Measurements from ENCODE around the gene VSTM4.
A peak's percentile ranks its signal among the peaks of the same experiment; 100 is the strongest.

The VSTM4 gene

DNA sequence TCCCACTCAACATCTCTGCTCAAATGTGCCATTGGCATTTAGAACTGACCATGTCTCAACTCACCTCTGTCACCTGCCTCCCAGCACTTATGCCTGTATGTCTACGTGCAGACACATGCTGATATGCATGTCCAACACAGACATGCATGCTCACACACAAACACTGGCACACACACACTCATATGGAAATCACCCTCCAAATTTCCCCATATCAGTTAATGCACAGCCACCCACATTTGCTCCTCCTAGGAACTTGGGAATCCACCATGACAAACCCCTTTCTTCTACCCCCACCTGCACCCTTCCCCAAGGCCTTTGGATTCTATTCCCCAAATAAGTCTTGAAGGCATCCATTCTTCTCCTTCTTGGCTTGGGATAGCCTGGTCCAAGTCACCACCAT is 14.1 kb upstream of the VSTM4 start:
- H3K9me3 ChIP-seq (ENCODE audit: control insufficient read depth, insufficient read depth, low read length): no peaks in the 10 kb centered on the region
- H3K4me3 ChIP-seq (ENCODE audit: low read depth, low read length): no peak overlapping the region
- no peaks in the 10 kb centered on the region for H3K36me3 ChIP-seq (ENCODE audit: control insufficient read depth, insufficient read depth, low read length)
- H3K27me3 ChIP-seq (ENCODE audit: control insufficient read depth, insufficient read depth, low read length): no peaks in the 10 kb centered on the region
- no peak overlapping the region for H3K9ac ChIP-seq (ENCODE audit: low read depth, low read length)
- no peaks in the 10 kb centered on the region for H3K4me1 ChIP-seq (ENCODE audit: control insufficient read depth, insufficient read depth, low read length)

DNA sequence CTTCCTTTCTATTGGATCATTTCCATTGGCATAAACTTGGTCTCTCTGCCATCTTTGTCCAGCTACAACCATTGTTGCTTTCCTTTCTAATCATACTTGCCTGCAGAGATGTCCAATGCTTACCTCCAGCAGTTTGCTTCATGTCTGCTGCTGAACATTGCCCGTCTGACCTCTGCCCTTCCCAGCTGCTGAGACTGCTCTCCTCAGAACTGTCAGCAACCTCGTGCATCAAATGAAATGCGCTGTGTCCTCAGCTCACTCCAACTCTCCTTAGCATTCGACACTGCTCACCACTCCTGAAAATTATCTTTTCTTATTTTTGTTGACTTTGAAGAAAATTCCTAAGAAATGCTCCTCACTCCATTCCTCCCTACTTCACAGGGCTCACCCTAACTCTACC is 13.5 kb upstream of the VSTM4 start:
- Histone ChIP-seq H3K9me3 (ENCODE audit: control insufficient read depth, insufficient read depth, low read length) (no peaks in the 10 kb centered on the region), H3K36me3 (ENCODE audit: control insufficient read depth, insufficient read depth, low read length) (no peaks in the 10 kb centered on the region), H3K9ac (ENCODE audit: low read depth, low read length) (no peak overlapping the region), H3K4me1 (ENCODE audit: control insufficient read depth, insufficient read depth, low read length) (no peaks in the 10 kb centered on the region), H3K4me3 (ENCODE audit: low read depth, low read length) (no peak overlapping the region), H3K27me3 (ENCODE audit: control insufficient read depth, insufficient read depth, low read length) (no peaks in the 10 kb centered on the region)

DNA sequence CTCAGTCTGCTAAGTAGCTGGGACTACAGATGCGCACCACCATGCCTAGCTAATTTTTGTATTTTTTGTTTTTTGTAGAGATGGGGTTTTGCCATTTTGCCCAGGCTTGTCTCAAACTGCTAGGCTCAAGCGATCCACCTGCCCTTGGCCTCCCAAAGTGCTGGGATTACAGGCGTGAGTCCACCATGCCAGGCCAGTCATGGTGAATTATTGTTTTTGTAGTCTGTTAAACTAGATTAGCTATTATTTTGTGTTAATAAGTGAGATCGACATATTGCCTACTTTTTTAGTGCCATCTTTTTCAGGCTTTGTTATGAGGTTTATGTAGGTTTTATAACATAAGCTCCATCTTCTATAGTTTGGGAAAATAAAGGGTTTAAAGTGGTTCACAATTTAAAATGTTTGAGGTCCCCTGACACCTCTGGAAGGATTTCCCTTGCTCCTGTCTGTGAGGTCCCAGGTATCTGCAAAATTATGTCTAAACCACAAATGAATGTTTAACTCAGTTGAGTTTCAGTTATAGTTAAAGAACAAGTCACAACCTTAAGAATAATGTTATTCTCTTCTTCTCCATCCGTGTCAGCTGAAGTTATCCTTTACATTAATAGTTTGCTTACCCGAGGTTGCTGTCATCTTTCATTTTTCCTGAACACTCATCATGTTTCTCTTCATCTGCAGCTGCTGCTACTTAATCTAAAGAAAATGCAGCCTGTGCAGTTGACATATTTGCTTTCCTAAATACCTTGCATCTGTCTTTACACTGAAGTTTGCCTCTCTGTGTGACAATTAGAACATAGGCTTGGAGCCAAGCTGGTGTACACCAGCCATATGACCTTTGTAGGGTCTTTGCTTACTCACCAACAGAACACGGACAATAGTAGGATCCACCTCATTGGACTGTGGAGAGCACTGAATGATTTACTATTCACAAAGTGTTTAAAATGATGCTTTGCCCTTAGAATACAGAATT is 8.9 kb upstream of the VSTM4 start:
- Histone ChIP-seq H3K36me3 (ENCODE audit: control insufficient read depth, insufficient read depth, low read length) (no peaks in the 10 kb centered on the region), H3K4me1 (ENCODE audit: control insufficient read depth, insufficient read depth, low read length) (no peaks in the 10 kb centered on the region), H3K27me3 (ENCODE audit: control insufficient read depth, insufficient read depth, low read length) (no peaks in the 10 kb centered on the region), H3K4me3 (ENCODE audit: low read depth, low read length) (no peak overlapping the region), H3K9me3 (ENCODE audit: control insufficient read depth, insufficient read depth, low read length) (no peaks in the 10 kb centered on the region), H3K9ac (ENCODE audit: low read depth, low read length) (no peak overlapping the region)

DNA sequence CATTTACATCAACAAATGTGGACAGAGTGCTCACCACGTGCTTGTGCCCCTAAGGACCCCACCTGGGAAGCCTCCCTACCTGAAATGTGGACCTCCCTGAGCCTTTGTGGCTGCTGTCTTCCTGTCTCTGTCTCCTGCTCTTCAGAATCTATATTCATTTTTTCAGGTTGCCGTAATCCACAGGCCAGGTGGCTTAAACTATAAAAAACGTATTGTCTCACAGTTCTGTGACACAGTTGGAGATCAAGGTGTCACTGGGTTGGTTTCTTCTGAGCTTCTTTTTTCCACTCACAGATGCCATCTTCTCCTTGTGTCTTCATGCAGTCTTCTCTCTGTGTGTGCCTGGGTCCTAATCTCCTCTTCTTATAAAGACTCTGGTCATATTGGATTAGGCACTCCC is 5.6 kb upstream of the VSTM4 start:
- no peak overlapping the region for H3K9ac ChIP-seq (ENCODE audit: low read depth, low read length)
- H3K9me3 ChIP-seq (ENCODE audit: control insufficient read depth, insufficient read depth, low read length): no peaks in the 10 kb centered on the region
- no peaks in the 10 kb centered on the region for H3K36me3 ChIP-seq (ENCODE audit: control insufficient read depth, insufficient read depth, low read length)
- H3K27me3 ChIP-seq (ENCODE audit: control insufficient read depth, insufficient read depth, low read length): peaks cover 6% of the 10 kb centered on the region
- no peak overlapping the region for H3K4me3 ChIP-seq (ENCODE audit: low read depth, low read length)
- no peaks in the 10 kb centered on the region for H3K4me1 ChIP-seq (ENCODE audit: control insufficient read depth, insufficient read depth, low read length)

DNA sequence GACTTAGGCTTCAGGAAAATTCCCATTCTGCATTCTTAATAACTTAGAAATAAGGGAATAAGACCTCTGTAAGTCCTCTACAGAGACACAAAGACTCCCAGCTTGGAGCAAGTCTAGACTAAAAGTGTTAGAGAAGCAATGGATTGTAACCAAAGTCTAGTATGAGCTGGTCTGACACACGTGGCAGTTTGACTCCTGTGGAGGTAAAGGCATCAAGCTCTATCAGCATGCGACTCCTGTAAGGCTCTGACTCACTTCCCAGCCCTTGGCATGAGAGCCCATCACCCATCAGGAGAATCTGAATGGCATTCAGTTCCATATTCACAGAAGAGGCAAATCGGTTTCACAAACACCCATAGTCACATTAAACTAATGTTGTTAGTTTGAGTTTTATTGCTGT is 4.4 kb upstream of the VSTM4 start:
- H3K9me3 ChIP-seq (ENCODE audit: control insufficient read depth, insufficient read depth, low read length): no peaks in the 10 kb centered on the region
- H3K4me1 ChIP-seq (ENCODE audit: control insufficient read depth, insufficient read depth, low read length): no peaks in the 10 kb centered on the region
- H3K27me3 ChIP-seq (ENCODE audit: control insufficient read depth, insufficient read depth, low read length): peaks cover 9% of the 10 kb centered on the region
- H3K9ac ChIP-seq (ENCODE audit: low read depth, low read length): no peak overlapping the region
- H3K4me3 ChIP-seq (ENCODE audit: low read depth, low read length): no peak overlapping the region
- H3K36me3 ChIP-seq (ENCODE audit: control insufficient read depth, insufficient read depth, low read length): no peaks in the 10 kb centered on the region

DNA sequence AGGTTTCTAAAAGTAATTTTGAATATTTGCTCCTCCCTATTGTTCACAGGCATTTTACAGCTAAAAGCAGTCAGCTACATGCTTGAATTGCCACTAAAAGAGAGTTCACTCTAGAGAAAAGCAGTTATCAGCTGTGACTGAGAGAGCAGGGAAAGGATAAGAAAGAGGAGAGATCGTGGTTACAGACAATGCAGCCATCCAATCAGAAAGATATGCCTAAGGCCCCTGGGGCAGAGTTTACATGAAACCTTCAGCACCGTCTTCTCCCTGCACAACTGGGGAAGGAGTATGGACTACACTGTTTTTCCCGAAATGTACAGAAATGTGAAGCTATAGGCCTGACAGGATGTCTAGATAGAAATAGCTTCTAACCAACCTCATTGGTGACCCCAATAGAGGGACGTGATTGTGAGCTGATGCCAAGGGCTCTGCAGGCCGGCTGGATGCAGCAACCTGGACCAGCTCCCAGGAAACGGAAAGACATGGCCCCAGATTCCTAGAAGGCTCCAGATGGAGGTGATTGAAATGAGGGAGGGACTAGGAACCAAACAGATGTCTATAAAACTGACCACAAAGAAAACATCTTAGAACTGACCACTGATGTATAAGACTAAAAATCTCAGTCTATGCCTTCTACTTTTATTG is 3.2 kb upstream of the VSTM4 start:
- no peaks in the 10 kb centered on the region for H3K36me3 ChIP-seq (ENCODE audit: control insufficient read depth, insufficient read depth, low read length)

DNA sequence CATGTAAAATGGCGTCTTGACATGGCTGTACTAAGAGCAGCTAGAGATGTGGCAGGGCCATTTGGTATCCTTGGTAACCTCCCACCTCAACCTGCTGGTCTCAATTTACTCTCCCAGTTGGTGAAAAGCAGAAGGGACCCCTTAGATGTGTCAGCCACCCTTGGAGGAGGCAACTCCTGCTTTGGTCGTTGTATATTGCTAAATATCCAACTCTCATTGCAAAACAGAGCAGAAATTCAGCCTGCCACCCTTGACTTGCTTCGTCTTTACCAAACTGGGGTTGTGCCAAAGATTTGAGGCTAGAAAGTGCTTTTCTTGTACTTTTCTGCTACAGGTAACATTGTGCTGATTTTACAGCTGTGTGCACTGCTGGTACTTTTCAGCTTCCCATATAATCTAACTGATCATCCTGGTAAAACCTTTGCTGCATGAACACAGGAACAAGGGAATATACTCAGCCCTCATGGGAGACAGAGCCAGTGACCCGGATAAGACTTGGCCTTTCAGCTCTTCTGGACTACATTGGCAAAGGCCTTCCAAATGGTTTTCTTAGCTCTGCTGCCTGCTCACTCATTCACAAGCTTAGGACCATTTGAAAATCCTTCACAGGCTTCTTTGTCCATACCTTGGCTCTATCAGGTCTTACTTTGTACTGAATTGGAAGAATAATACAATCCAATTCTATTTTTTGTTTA is 2.2 kb upstream of the VSTM4 start:
- H3K36me3 ChIP-seq (ENCODE audit: control insufficient read depth, insufficient read depth, low read length): no peaks in the 10 kb centered on the region
- peaks cover 14% of the 10 kb centered on the region for H3K27me3 ChIP-seq (ENCODE audit: control insufficient read depth, insufficient read depth, low read length)
- no peak overlapping the region for H3K9ac ChIP-seq (ENCODE audit: low read depth, low read length)
- no peak overlapping the region for H3K4me3 ChIP-seq (ENCODE audit: low read depth, low read length)
- no peaks in the 10 kb centered on the region for H3K4me1 ChIP-seq (ENCODE audit: control insufficient read depth, insufficient read depth, low read length)
- H3K9me3 ChIP-seq (ENCODE audit: control insufficient read depth, insufficient read depth, low read length): no peaks in the 10 kb centered on the region

More for the DNA sequence above, 3.2 kb upstream of the VSTM4 start:
- no peaks in the 10 kb centered on the region for H3K4me1 ChIP-seq (ENCODE audit: control insufficient read depth, insufficient read depth, low read length)
- peaks cover 14% of the 10 kb centered on the region for H3K27me3 ChIP-seq (ENCODE audit: control insufficient read depth, insufficient read depth, low read length)
- no peak overlapping the region for H3K4me3 ChIP-seq (ENCODE audit: low read depth, low read length)
- no peaks in the 10 kb centered on the region for H3K9me3 ChIP-seq (ENCODE audit: control insufficient read depth, insufficient read depth, low read length)
- H3K9ac ChIP-seq (ENCODE audit: low read depth, low read length): no peak overlapping the region

DNA sequence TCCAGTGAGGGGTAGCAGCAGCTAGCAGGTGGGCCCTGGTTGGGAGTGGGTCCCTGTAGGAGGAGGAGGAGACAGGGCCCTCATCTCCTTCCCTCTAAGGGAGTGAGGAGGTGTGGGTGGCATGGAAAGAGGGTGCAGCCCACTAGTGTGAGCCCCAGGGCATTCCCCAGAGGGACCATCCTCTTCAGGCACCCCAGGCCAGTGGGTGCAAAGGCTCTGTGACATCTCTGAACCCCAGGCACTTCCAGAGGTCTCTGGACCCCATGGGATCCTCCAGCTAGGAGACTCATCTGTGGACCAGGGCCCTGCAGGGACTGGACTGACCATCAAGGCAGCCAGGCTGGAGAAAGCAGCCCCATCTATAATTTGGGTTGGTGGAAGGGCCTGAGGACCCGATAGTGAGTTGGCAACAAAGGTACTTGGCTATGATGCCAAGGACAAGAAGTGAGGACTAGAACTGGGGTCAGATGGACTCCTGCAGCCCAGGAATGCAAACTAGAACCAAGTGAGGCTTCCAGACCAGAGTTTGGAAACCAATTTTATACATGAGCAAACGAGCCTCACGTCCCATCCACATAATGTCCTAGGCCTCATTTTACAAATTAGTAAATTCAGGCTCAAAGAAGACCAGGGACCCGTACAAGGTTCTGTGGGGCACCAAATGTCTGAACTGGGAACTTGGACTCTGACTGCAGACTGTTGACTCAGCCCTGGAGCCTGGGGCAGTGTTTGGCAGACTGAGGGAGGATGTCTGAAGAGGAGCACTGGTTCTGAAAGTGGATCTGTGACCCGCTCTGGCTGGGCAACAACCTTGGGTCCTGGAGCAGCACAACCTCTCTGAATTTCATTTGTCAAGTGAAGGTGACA is 1.4 kb upstream of the VSTM4 start:
- Histone ChIP-seq H3K4me3 (ENCODE audit: low read depth, low read length) (no peak overlapping the region), H3K27me3 (ENCODE audit: control insufficient read depth, insufficient read depth, low read length) (peaks cover 14% of the 10 kb centered on the region), H3K4me1 (ENCODE audit: control insufficient read depth, insufficient read depth, low read length) (no peaks in the 10 kb centered on the region), H3K9me3 (ENCODE audit: control insufficient read depth, insufficient read depth, low read length) (no peaks in the 10 kb centered on the region), H3K9ac (ENCODE audit: low read depth, low read length) (no peak overlapping the region), H3K36me3 (ENCODE audit: control insufficient read depth, insufficient read depth, low read length) (no peaks in the 10 kb centered on the region)

DNA sequence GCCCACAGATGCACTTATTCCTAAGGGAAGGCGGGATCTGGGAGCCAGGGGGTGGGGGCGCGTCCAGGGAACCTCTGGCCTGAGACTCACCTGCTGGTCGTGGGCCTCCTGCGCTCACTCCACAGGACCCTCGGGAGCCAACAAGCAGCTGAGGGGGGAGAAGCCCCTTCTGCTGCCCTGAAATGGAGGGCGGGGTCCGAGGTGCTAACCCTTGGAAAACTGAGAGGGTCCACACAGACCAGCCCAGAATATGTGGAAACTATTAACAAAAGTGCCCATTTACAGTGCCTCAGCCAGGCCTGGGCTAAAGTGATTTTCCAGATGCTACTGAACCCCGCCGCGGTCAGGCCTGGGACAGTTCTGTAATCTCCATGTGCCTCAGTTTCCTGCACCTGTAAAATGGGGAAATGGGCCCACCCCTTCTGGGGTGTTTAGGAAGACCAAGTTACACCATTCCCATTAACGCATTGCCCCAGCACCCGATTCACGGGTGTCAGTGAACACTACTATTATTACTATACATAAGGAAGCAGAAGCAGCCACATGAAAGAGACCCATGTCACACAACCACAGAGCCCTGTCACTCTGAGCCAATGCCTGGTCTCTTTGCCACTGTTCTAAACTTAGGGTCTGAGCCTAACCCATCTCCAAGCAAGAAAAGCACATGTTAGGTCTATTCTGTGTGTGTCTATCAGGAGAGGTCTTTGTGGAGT is 630 bp upstream of the VSTM4 start:
- no peak overlapping the region for H3K9ac ChIP-seq (ENCODE audit: low read depth, low read length)
- H3K4me1 ChIP-seq (ENCODE audit: control insufficient read depth, insufficient read depth, low read length): no peaks in the 10 kb centered on the region
- no peaks in the 10 kb centered on the region for H3K36me3 ChIP-seq (ENCODE audit: control insufficient read depth, insufficient read depth, low read length)
- H3K27me3 ChIP-seq (ENCODE audit: control insufficient read depth, insufficient read depth, low read length): peaks cover 14% of the 10 kb centered on the region
- peak overlapping the region; percentile 18 for H3K4me3 ChIP-seq (ENCODE audit: low read depth, low read length)
- no peaks in the 10 kb centered on the region for H3K9me3 ChIP-seq (ENCODE audit: control insufficient read depth, insufficient read depth, low read length)

DNA sequence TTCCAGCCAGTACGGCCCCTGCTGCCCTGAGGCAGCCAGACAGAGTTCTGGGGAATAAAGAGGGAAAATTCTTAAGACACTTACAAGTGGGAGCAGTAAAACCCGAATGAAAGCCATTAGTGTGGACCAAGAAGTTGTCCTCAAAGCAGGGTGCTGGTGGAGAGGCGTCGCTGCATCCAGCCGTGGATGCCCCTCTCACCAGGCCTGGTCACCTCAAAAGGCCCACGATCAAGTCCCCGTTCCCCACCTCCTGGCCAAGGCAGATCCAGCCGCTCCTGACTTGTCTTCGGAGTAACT is 656 bp downstream of the VSTM4 start:
- Histone ChIP-seq H3K27me3 (ENCODE audit: control insufficient read depth, insufficient read depth, low read length) (peaks cover 14% of the 10 kb centered on the region), H3K4me3 (ENCODE audit: low read depth, low read length) (peak overlapping the region; percentile 70), H3K9me3 (ENCODE audit: control insufficient read depth, insufficient read depth, low read length) (no peaks in the 10 kb centered on the region), H3K9ac (ENCODE audit: low read depth, low read length) (no peak overlapping the region), H3K36me3 (ENCODE audit: control insufficient read depth, insufficient read depth, low read length) (no peaks in the 10 kb centered on the region), H3K4me1 (ENCODE audit: control insufficient read depth, insufficient read depth, low read length) (no peaks in the 10 kb centered on the region)

DNA sequence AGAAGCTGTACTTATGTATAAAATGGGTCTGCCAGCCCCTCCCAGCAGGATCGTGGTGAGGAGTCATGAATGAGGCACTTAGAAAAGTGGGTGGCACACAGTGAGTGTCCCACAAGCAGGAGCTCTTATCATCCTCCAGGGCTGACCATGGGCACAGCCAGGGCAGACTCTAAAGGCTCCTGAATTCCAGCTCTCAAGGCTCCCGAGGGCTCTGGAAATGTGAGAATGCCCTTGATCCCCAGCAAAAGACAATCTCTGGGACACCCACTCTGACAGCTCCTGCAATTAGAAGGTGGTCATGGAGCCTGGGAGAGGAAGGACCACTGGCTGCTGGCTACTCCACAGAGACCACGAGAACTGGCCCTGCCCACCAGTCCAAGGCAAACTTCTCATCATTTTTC is 1.6 kb downstream of the VSTM4 start:
- Histone ChIP-seq H3K4me1 (ENCODE audit: control insufficient read depth, insufficient read depth, low read length) (no peaks in the 10 kb centered on the region), H3K27me3 (ENCODE audit: control insufficient read depth, insufficient read depth, low read length) (peaks cover 14% of the 10 kb centered on the region), H3K9ac (ENCODE audit: low read depth, low read length) (no peak overlapping the region), H3K36me3 (ENCODE audit: control insufficient read depth, insufficient read depth, low read length) (no peaks in the 10 kb centered on the region), H3K9me3 (ENCODE audit: control insufficient read depth, insufficient read depth, low read length) (no peaks in the 10 kb centered on the region), H3K4me3 (ENCODE audit: low read depth, low read length) (no peak overlapping the region)

Measured in iPS-15b (cell line).